Cardiac muscle cell (in vitro differentiated cells and primary cell): ENCODE data around the gene PIGZ. TPM values are rescaled to one million over a fixed set of nuclear protein-coding genes. Genes with fewer than 3 reads are reported as not detected.
A peak's percentile ranks its signal among the peaks of the same experiment; 100 is the strongest.

ENCODE experiments used
- DNase-seq, 2 donors: peaks; one replicate each; pipeline versions ENCODE4 v3.0.0 to v3.0.0-alpha.2; 2010 to 2017; ENCODE audit warnings: low read depth in 1 of 2, low spot score in 1 of 2
- H3K27ac ChIP-seq: fragments of 200-600 bp; sonication (generic); 2 replicates; pipeline ENCODE4 v1.5.1; 2016
- H3K27me3 ChIP-seq: fragments of 200-600 bp; sonication (generic); 2 replicates; pipeline ENCODE4 v1.6.0; 2016; ENCODE audit warnings: control low read depth
- H3K36me3 ChIP-seq: fragments of 200-600 bp; sonication (generic); 2 replicates; pipeline ENCODE4 v1.5.1; 2016; ENCODE audit warnings: control low read depth
- H3K4me1 ChIP-seq: fragments of 200-600 bp; sonication (generic); 2 replicates; pipeline ENCODE4 v1.8.1; 2017; ENCODE audit warnings: low read depth, mild to moderate bottlenecking, mixed run types
- H3K4me3 ChIP-seq: fragments of 200-600 bp; sonication (generic); 2 replicates; pipeline ENCODE4 v1.5.1; 2016; ENCODE audit warnings: mild to moderate bottlenecking
- H3K9me3 ChIP-seq: fragments of 200-600 bp; sonication (generic); 2 replicates; pipeline ENCODE4 v1.5.1; 2017; ENCODE audit warnings: low read depth, mild to moderate bottlenecking, control low read depth
- polyA plus RNA-seq: library from polyadenylated mRNA; unstranded; fragments of >200 nt; fragmentation: Nextera tagmentation; extraction: Ambion mirVana; gene quantifications from 2 replicates; pipeline ENCODE4 v1.2.1, GENCODE V29; 2016
- total RNA-seq: library from RNA; depleted of rRNA; stranded (reverse); fragments of >200 nt; gene quantifications from 2 replicates; pipeline ENCODE4 v1.2.3, GENCODE V29; 2016
- TF ChIP-seq, protein P1 (sequence below): IDR thresholded peaks from 2 replicates; pipeline ENCODE4 v1.5.1; 2012; ENCODE audit warnings: low read depth, mild to moderate bottlenecking, low read length

PIGZ gene
- total RNA-seq (4.2 and 8.1 TPM in 2 replicates), polyA plus RNA-seq (4.1 and 6.8 TPM in 2 replicates)

DNA sequence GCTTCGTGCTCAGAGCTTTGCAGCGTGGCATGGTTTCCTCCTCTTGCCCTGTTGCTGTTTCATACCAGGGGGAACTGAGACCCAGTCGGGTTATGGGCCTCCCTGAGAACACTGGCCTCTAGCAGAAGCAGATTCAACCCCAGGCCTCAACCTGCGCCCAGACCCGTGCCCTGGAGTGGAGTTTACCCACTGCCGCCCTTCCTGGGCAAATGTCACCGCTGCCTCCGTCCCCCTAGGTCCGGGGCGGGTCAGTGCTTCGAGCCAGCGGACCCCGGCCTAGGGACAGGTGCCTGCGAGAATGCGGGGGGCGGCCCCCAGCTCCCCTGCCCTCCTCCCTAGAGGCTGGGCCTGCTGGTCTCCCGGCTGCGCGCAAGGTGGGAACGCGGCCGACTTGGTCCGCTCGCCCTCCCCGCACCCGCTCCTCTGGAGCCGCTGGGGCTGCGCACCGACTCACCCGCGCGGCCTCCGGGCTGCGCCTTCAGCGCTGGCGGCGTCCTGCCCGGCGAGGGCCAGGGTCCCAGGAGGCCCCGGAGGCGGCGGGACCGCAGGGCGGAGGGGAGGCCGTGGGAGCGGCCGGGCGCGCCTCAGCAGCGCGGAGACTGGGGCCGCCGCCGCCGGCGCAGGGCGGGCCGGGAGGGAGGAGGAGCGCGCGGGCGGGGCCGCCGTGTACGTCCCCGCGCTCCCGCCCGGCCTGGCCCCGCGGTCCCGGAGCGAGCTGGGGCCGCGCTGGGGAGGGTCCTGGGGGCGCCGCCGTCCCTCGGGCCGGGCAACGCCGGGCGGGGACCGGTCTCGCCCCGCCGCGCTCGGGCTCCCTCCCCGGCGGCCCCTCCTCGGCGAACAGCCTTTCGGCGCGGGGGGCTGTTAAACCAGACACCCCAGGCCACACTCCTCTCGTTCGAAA lies at the start of gene PIGZ:
Gene PIGZ, minus strand, starts transcription at position 601 of the 901 bp plus-strand sequence. CDS start 16,802 bp downstream, outside the sequence.
- no peaks in the 10 kb centered on the region for H3K9me3 ChIP-seq
- H3K27ac ChIP-seq, result no peak within 1 kb of the TSS
- no peaks in the 10 kb centered on the region for H3K36me3 ChIP-seq
- peak within 1 kb of the TSS; percentile 82 for H3K4me3 ChIP-seq
- peaks cover 81% of the 10 kb centered on the region for H3K27me3 ChIP-seq
- H3K4me1 ChIP-seq, result no peaks in the 10 kb centered on the region
- TF ChIP-seq, protein P1, sequence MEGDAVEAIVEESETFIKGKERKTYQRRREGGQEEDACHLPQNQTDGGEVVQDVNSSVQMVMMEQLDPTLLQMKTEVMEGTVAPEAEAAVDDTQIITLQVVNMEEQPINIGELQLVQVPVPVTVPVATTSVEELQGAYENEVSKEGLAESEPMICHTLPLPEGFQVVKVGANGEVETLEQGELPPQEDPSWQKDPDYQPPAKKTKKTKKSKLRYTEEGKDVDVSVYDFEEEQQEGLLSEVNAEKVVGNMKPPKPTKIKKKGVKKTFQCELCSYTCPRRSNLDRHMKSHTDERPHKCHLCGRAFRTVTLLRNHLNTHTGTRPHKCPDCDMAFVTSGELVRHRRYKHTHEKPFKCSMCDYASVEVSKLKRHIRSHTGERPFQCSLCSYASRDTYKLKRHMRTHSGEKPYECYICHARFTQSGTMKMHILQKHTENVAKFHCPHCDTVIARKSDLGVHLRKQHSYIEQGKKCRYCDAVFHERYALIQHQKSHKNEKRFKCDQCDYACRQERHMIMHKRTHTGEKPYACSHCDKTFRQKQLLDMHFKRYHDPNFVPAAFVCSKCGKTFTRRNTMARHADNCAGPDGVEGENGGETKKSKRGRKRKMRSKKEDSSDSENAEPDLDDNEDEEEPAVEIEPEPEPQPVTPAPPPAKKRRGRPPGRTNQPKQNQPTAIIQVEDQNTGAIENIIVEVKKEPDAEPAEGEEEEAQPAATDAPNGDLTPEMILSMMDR, result no peak
- peak; percentile 49 to 62 for DNase-seq

- Histone ChIP-seq H3K9me3 (no peaks in the 10 kb centered on the region), H3K27me3 (no peaks in the 10 kb centered on the region), H3K27ac (no peak overlapping the region), H3K4me1 (peaks cover 3% of the 10 kb centered on the region), H3K36me3 (no peaks in the 10 kb centered on the region), H3K4me3 (no peak overlapping the region)
- DNase-seq, result no peak
- TF ChIP-seq, protein P1, result no peak
Measured at GRCh38 chr3:197017003-197017402, 48.4 kb upstream of the PIGZ start.

DNA sequence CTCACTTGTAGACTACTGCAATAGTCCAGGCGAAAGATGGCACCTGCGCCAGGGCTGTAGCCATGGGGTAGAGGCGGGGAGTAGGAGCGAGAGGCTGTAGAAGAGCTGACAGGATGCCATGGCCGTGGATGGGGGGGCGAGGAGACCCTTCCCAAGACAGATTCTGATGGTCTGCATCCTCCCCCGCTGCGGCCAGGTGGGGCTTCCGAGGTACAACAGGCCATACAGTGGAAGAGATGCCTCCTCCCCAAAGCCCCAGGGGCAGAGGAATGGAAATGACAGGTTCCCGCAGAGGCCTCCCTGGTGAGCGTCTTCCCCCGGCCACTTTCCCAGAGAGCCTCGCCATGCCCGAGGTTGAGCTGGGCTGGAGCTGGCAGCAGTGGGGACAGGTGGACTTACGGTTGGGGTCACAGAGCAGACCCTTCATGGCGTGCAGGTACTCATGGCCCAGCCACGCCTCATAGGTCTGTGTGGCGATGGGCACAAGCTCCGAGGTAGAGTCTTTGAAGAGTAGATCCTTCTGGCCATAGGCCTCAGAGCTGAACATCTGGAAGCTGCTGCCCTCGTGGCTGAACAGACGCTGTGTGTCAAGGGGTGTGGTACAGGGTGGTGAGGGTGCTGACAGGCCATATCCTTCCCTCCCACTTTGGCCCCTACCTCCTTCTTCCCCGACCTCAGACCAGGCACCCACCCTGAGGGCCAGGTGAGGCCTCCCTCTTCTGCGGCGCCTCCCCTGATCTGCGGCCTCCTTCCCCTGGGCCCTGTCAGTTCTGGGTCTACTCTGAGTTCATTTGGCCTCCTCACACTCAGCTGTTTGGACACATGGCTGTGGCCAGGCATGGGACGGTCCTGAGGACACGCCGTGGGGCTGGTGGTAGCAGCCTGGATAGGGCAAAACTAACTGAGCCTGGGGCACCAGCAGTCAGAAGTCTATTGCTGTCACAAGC lies 47.4 kb upstream of the PIGZ start:
- DNase-seq, result no peak
- Histone ChIP-seq H3K9me3 (no peaks in the 10 kb centered on the region), H3K4me1 (peaks cover 3% of the 10 kb centered on the region), H3K36me3 (no peaks in the 10 kb centered on the region), H3K27ac (no peak overlapping the region), H3K27me3 (no peaks in the 10 kb centered on the region), H3K4me3 (no peak overlapping the region)
- TF ChIP-seq, protein P1, result no peak

- Histone ChIP-seq H3K9me3 (no peaks in the 10 kb centered on the region), H3K27ac (no peak overlapping the region), H3K4me3 (no peak overlapping the region), H3K36me3 (no peaks in the 10 kb centered on the region), H3K27me3 (no peaks in the 10 kb centered on the region), H3K4me1 (peaks cover 6% of the 10 kb centered on the region)
- no peak for DNase-seq
- TF ChIP-seq, protein P1, result no peak
Measured at GRCh38 chr3:197014942-197015575, 46.4 kb upstream of the PIGZ start.

- H3K4me3 ChIP-seq, result no peak overlapping the region
- TF ChIP-seq, protein P1, result no peak
- no peak for DNase-seq
- no peak overlapping the region for H3K27ac ChIP-seq
- peaks cover 6% of the 10 kb centered on the region for H3K4me1 ChIP-seq
- H3K9me3 ChIP-seq, result no peaks in the 10 kb centered on the region
- H3K36me3 ChIP-seq, result no peaks in the 10 kb centered on the region
- no peaks in the 10 kb centered on the region for H3K27me3 ChIP-seq
Measured at GRCh38 chr3:197014024-197014423, 45.4 kb upstream of the PIGZ start.
